ENCODE results near the gene KRTAP10-6.

Gene KRTAP10-6

DNA sequence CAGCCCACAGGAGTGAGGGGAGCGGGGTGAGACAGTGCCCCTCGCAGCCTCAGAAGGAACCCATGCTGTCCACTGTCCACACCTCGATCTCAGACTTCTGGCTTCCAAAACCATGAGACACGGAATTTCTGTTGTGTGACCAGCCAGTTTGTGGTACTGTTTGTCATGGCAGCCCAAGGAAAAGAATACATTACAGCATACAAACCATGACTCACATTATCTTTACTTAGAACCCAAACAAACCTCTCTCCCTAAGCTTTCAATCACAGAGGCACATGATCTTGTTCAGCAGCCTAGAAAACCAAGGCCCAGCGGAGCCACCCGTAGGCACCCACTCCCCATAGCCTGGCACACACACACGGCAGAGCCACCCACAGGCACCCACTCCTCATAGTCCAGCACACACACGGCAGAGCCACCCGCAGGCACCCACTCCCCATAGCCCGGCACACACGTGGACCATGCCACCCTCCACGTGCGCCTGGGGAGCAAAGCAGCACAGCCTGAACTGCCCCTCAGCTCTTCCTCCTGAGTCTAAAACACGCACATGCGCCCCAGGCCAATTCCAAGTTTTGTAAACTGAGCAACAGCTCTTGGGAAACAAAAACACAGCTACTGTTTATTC is 19.2 kb downstream of the KRTAP10-6 start:
- no peak overlapping the region for H3K4me3 ChIP-seq (replicated peaks; ENCODE audit: low read depth, low read length)
- TF ChIP-seq, protein P1, sequence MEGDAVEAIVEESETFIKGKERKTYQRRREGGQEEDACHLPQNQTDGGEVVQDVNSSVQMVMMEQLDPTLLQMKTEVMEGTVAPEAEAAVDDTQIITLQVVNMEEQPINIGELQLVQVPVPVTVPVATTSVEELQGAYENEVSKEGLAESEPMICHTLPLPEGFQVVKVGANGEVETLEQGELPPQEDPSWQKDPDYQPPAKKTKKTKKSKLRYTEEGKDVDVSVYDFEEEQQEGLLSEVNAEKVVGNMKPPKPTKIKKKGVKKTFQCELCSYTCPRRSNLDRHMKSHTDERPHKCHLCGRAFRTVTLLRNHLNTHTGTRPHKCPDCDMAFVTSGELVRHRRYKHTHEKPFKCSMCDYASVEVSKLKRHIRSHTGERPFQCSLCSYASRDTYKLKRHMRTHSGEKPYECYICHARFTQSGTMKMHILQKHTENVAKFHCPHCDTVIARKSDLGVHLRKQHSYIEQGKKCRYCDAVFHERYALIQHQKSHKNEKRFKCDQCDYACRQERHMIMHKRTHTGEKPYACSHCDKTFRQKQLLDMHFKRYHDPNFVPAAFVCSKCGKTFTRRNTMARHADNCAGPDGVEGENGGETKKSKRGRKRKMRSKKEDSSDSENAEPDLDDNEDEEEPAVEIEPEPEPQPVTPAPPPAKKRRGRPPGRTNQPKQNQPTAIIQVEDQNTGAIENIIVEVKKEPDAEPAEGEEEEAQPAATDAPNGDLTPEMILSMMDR (IDR thresholded peaks at IDR 0.05; ENCODE audit: low read depth, low read length, missing control alignments), result no peak
- DNase-seq (ENCODE audit: extremely low read depth, low read depth), result no peak

DNA sequence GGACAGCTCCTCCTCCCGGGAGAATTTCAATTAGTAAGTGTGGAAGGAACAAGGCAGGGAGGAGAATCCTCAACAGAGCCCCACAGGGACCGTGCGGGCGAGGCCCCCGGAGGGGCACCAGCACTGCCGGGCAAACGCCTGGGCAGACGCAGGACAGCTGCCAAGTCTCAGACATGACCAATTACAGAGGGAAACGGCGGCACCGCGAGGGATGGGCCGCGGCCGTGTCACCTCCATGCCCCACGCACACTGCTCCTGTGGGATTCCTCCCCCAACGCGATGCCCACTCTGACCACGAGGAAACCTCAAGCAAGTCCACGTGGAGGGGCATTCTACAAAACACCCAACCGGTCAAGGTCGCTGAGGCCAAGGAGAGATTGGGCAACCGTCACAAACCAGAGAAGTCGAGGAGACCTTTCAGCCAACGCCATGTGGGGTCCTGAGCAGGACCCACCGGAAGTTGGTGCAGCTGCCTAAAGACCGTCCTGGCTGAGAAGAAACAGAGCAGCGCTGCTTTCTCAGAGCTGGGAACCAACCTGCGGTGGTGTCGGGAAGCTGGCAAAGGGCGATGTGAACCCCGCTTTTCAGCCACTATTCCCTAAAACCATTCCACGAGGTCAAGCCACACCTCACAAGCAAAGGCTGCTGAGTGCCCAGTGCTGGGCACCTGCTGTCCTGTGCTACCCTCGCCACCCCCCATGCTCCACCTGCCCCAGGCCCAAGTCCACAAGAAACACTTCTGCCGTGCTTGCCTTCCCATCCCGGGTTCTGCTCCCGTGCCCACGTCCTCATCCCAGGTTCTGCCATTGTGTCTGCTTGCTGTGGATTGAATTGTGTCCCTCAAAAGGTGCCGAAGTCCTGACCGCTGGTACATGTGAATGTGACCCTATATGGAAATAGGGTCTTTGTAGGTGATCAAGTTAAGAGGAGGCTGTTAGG is 20.2 kb downstream of the KRTAP10-6 start:
- DNase-seq (ENCODE audit: extremely low read depth, low read depth), result no peak
- TF ChIP-seq, protein P1 (IDR thresholded peaks at IDR 0.05; ENCODE audit: low read depth, low read length, missing control alignments), result no peak
- no peak overlapping the region for H3K4me3 ChIP-seq (replicated peaks; ENCODE audit: low read depth, low read length)

DNA sequence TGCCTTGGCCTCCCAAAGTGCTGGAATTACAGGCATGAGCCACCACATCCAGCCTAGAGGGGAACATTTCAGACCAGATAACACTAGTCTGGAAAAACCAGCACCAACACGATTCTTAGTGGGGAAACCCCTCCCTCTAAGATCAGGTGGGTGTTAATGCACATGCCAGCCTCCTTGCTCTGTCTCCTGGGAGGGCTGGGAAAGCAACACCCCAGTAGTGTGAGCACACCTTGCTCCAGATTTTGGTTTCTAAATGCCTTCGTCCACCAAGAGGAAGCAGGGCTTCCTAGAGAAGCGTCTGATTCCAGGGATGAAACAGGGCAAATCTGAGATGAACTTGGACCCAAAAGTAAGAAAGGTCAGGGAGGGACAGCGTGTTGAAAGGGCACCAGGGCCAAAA is 21.0 kb downstream of the KRTAP10-6 start:
- DNase-seq (ENCODE audit: extremely low read depth, low read depth), result no peak
- H3K4me3 ChIP-seq (replicated peaks; ENCODE audit: low read depth, low read length), result no peak overlapping the region
- TF ChIP-seq, protein P1 (IDR thresholded peaks at IDR 0.05; ENCODE audit: low read depth, low read length, missing control alignments), result no peak

DNA sequence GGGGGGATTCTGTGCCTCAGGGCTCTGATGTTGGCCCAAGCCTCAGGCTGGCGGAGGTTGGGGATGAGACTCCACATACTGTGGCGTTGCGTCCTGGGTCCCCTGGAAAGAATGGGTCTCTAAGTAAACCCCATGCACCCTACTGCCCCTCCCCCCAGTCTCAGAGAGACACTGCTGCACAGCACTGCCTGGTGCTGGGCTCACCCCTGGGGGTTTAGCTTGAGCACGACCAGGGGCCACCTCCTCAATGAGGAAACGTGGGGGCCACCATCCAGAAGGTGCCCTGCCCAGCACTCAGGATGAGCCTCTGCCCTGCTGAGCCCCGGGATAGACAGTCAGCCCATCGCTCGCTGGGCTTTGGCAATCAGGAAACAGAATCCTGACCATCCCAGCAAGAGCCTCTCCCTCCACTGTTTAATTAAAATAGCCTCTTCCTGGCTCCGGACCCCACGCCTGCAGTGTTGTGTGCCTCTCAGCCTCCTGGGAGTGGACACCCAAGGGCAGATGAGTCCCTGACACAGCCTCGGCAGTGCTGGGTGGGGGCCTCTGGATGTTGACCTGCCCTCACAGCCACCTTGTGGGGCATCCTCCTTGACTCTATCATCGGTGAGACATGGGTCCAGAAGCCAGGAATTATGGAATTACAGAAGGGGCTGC is 22.3 kb downstream of the KRTAP10-6 start:
- no peak overlapping the region for H3K4me3 ChIP-seq (replicated peaks; ENCODE audit: low read depth, low read length)
- TF ChIP-seq, protein P1 (IDR thresholded peaks at IDR 0.05; ENCODE audit: low read depth, low read length, missing control alignments), result no peak
- DNase-seq (ENCODE audit: extremely low read depth, low read depth), result no peak

DNA sequence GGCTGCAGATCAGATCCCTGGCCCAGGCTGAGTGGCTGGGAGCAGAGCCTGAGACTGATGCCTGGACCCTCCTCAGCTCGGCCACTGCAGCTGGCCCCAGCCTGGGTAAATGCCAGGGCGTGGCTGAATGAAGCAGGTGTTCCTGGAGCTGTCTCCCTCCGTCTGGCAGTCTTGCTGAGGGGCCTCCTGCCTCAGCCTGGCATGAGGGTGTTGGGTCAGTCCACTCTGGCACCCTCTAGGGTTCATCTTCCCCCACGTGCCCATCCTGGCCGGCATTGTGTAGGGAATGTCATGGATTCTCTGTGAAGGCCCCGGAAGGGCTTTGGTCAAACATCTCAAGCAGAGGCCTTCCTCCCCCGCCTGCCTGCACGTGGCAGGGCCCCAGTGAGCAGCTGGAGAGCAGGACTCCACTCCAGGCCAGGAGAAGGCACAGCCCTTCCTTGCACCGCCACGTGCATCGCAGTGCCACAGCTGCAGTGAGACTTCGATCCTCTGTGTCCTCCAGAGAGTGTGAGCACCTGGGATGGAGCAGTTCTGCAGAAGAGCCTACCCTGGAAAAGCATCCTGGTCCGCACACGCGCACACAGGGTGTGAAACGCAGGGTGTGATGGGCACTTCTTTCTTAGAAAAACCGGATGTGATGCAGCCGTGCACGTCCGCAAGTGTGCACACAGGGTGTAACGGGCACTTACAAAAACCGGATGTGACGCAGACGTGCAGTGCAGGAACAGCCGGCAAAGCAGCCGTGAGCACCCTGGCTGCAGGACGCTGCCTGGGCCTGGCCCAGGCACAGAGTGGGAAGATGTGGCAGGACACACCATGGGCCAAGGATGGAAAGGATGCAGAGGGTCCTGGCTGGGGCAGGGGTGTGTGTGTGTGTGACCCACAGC is 23.4 kb downstream of the KRTAP10-6 start:
- TF ChIP-seq, protein P1 (IDR thresholded peaks at IDR 0.05; ENCODE audit: low read depth, low read length, missing control alignments), result no peak
- H3K4me3 ChIP-seq (replicated peaks; ENCODE audit: low read depth, low read length), result no peak overlapping the region
- DNase-seq (ENCODE audit: extremely low read depth, low read depth), result no peak

DNA sequence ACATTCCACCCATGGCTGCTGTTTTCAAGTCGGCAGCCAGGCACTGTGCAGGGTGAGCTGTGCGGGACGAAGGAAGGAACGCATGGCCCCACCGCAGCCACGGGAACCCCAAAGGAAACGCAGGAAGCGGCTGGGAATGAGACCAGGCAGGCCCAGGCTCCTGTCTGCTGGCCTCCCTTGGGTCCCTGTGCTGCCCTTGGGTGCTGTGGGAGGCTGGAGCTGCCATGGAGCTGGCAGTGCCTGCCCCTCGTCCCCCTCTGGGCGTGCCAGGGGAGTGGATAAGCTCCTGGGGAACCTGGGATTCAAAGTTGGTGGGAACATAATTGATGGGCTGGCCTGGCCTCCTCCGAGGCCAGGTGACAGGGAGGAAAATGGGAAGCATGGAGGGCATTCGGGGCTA is 24.0 kb downstream of the KRTAP10-6 start:
- TF ChIP-seq, protein P1 (IDR thresholded peaks at IDR 0.05; ENCODE audit: low read depth, low read length, missing control alignments), result no peak
- no peak for DNase-seq (ENCODE audit: extremely low read depth, low read depth)
- no peak overlapping the region for H3K4me3 ChIP-seq (replicated peaks; ENCODE audit: low read depth, low read length)

All from HFF-Myc (cell line).